HEK293 (cell line): Measurements from ENCODE around the gene C16orf92.

Source experiments
- ATF2 ChIP-seq: fragments of 450-650 bp; formaldehyde crosslinking; IDR thresholded peaks from 2 replicates; pipeline ENCODE4 v1.5.1; 2016; ENCODE audit warnings: missing biosample characterization, missing genetic modification characterization, low read depth
- FEZF1 ChIP-seq: fragments of 450-650 bp; formaldehyde crosslinking; IDR thresholded peaks from 2 replicates; pipeline ENCODE4 v1.5.1; 2016; ENCODE audit warnings: missing biosample characterization, missing genetic modification characterization
- HIC1 ChIP-seq: fragments of 450-650 bp; formaldehyde crosslinking; IDR thresholded peaks from 2 replicates; pipeline ENCODE4 v1.5.1; 2016; ENCODE audit warnings: missing biosample characterization, missing genetic modification characterization
- HOXD13 ChIP-seq: sonication (generic); formaldehyde crosslinking; IDR thresholded peaks from 2 replicates; pipeline ENCODE4 v1.8.0; 2022; ENCODE audit warnings: missing genetic modification reagents, borderline replicate concordance
- SETDB1 ChIP-seq: IDR thresholded peaks from one replicate; pipeline ENCODE4 v1.6.1; 2017; ENCODE audit warnings: mild to moderate bottlenecking, low read length, moderate library complexity, mixed read lengths; ENCODE audit not compliant: insufficient read length
- WT1 ChIP-seq: fragments of 450-650 bp; formaldehyde crosslinking; IDR thresholded peaks from 2 replicates; pipeline ENCODE4 v1.5.1; 2016; ENCODE audit warnings: missing biosample characterization, missing genetic modification characterization
- ZBTB48 ChIP-seq: fragments of 450-650 bp; formaldehyde crosslinking; IDR thresholded peaks from 2 replicates; pipeline ENCODE4 v1.5.1; 2016; ENCODE audit warnings: missing biosample characterization, missing genetic modification characterization
- ZBTB49 ChIP-seq: fragments of 450-650 bp; formaldehyde crosslinking; IDR thresholded peaks from 2 replicates; pipeline ENCODE4 v1.5.1; 2016; ENCODE audit warnings: missing biosample characterization, missing genetic modification characterization, low read depth
- ZBTB7A ChIP-seq: fragments of 450-650 bp; formaldehyde crosslinking; IDR thresholded peaks from 2 replicates; pipeline ENCODE4 v1.5.1; 2016; ENCODE audit warnings: low read depth, missing biosample characterization, missing genetic modification characterization
- ZNF133 ChIP-seq: fragments of 450-650 bp; formaldehyde crosslinking; IDR thresholded peaks from 2 replicates; pipeline ENCODE4 v1.5.1; 2016; ENCODE audit warnings: missing biosample characterization, missing genetic modification characterization
- ZNF16 ChIP-seq: fragments of 450-650 bp; formaldehyde crosslinking; IDR thresholded peaks from 2 replicates; pipeline ENCODE4 v1.5.1; 2016; ENCODE audit warnings: low read depth, missing biosample characterization, missing genetic modification characterization
- ZNF223 ChIP-seq: fragments of 450-650 bp; formaldehyde crosslinking; IDR thresholded peaks from 2 replicates; pipeline ENCODE4 v1.5.1; 2016; ENCODE audit warnings: missing biosample characterization, missing genetic modification characterization
- ZNF416 ChIP-seq: fragments of 450-650 bp; formaldehyde crosslinking; IDR thresholded peaks from 2 replicates; pipeline ENCODE4 v1.5.1; 2016; ENCODE audit warnings: missing biosample characterization, missing genetic modification characterization
- ZNF488 ChIP-seq: fragments of 450-650 bp; formaldehyde crosslinking; IDR thresholded peaks from 2 replicates; pipeline ENCODE4 v1.5.1; 2016; ENCODE audit warnings: missing biosample characterization, missing genetic modification characterization
- ZNF544 ChIP-seq: fragments of 450-650 bp; formaldehyde crosslinking; IDR thresholded peaks from 2 replicates; pipeline ENCODE4 v1.5.0; 2017; ENCODE audit warnings: missing biosample characterization, missing genetic modification characterization
- ZNF585B ChIP-seq: fragments of 450-650 bp; formaldehyde crosslinking; IDR thresholded peaks from 2 replicates; pipeline ENCODE4 v1.5.1; 2016; ENCODE audit warnings: missing biosample characterization, missing genetic modification characterization
- ZNF701 ChIP-seq: fragments of 450-650 bp; formaldehyde crosslinking; IDR thresholded peaks from 2 replicates; pipeline ENCODE4 v1.5.1; 2016; ENCODE audit warnings: missing biosample characterization, missing genetic modification characterization
- ZNF843 ChIP-seq: fragments of 450-650 bp; formaldehyde crosslinking; IDR thresholded peaks from 2 replicates; pipeline ENCODE4 v1.5.1; 2016; ENCODE audit warnings: missing biosample characterization, missing genetic modification characterization
- ZSCAN4 ChIP-seq: fragments of 450-650 bp; formaldehyde crosslinking; IDR thresholded peaks from 2 replicates; pipeline ENCODE4 v1.5.1; 2017; ENCODE audit warnings: missing biosample characterization, missing genetic modification characterization
- TF ChIP-seq, protein P1 (sequence below): fragments of 450-650 bp; formaldehyde crosslinking; IDR thresholded peaks from 2 replicates; pipeline ENCODE4 v1.5.1; 2017; ENCODE audit warnings: missing biosample characterization, missing genetic modification characterization
- TF ChIP-seq, protein P2 (sequence below): fragments of 450-650 bp; IDR thresholded peaks from 2 replicates; pipeline ENCODE4 v1.5.1; 2018; ENCODE audit warnings: missing biosample characterization, mild to moderate bottlenecking, missing genetic modification characterization
- TF ChIP-seq, protein P3 (sequence below): fragments of 450-650 bp; formaldehyde crosslinking; IDR thresholded peaks from 2 replicates; pipeline ENCODE4 v1.5.1; 2016; ENCODE audit warnings: missing biosample characterization, missing genetic modification characterization, borderline replicate concordance
- TF ChIP-seq, protein P4 (sequence below): fragments of 450-650 bp; formaldehyde crosslinking; IDR thresholded peaks from 2 replicates; pipeline ENCODE4; 2016; ENCODE audit warnings: missing biosample characterization, missing genetic modification characterization

Gene C16orf92

DNA sequence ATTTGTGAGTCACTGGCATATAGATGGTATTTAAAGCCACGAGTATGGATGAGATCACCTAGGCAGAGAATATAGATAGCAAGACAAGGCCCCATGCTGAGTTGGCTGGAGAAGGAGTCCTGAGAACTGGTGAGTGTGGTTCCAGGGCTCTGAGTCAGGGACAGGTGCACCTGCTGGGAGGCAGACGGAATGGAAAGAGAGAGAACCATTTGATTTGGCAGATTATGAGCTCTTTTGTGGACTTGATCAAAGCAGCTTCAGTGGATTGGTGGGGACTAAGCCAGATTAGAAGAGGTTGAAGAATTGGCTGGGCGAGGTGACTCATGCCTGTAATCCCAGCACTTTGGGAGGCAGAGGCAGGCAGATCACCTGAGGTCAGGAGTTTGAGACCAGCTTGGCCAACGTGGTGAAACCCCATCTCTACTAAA is 4.3 kb upstream of the C16orf92 start (continued):
- TF ChIP-seq, protein P1, sequence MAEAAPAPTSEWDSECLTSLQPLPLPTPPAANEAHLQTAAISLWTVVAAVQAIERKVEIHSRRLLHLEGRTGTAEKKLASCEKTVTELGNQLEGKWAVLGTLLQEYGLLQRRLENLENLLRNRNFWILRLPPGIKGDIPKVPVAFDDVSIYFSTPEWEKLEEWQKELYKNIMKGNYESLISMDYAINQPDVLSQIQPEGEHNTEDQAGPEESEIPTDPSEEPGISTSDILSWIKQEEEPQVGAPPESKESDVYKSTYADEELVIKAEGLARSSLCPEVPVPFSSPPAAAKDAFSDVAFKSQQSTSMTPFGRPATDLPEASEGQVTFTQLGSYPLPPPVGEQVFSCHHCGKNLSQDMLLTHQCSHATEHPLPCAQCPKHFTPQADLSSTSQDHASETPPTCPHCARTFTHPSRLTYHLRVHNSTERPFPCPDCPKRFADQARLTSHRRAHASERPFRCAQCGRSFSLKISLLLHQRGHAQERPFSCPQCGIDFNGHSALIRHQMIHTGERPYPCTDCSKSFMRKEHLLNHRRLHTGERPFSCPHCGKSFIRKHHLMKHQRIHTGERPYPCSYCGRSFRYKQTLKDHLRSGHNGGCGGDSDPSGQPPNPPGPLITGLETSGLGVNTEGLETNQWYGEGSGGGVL (tag by site-specific recombination): peak; percentile 90
- no peak for TF ChIP-seq HIC1 (tag by site-specific recombination)
- no peak for TF ChIP-seq WT1 (tag by site-specific recombination)
- TF ChIP-seq ZNF544 (tag by site-specific recombination): no peak
- no peak for TF ChIP-seq HOXD13
- TF ChIP-seq, protein P2, sequence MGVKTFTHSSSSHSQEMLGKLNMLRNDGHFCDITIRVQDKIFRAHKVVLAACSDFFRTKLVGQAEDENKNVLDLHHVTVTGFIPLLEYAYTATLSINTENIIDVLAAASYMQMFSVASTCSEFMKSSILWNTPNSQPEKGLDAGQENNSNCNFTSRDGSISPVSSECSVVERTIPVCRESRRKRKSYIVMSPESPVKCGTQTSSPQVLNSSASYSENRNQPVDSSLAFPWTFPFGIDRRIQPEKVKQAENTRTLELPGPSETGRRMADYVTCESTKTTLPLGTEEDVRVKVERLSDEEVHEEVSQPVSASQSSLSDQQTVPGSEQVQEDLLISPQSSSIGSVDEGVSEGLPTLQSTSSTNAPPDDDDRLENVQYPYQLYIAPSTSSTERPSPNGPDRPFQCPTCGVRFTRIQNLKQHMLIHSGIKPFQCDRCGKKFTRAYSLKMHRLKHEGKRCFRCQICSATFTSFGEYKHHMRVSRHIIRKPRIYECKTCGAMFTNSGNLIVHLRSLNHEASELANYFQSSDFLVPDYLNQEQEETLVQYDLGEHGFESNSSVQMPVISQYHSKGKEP (tag by site-specific recombination): no peak
- TF ChIP-seq ZNF16 (tag by site-specific recombination): no peak
- no peak for TF ChIP-seq SETDB1
- TF ChIP-seq ZBTB7A: peak; percentile 64; the same call in 1 of the 2 replicates
- no peak for TF ChIP-seq ZBTB49 (tag by site-specific recombination)
- no peak for TF ChIP-seq ZNF701 (tag by site-specific recombination)
- TF ChIP-seq ZNF488: no peak
- TF ChIP-seq ATF2 (tag by site-specific recombination): no peak
- peak; percentile 32; the same call in 1 of the 2 replicates for TF ChIP-seq ZBTB48
- no peak for TF ChIP-seq ZNF585B
- TF ChIP-seq ZSCAN4 (tag by site-specific recombination): no peak
- TF ChIP-seq, protein P3, sequence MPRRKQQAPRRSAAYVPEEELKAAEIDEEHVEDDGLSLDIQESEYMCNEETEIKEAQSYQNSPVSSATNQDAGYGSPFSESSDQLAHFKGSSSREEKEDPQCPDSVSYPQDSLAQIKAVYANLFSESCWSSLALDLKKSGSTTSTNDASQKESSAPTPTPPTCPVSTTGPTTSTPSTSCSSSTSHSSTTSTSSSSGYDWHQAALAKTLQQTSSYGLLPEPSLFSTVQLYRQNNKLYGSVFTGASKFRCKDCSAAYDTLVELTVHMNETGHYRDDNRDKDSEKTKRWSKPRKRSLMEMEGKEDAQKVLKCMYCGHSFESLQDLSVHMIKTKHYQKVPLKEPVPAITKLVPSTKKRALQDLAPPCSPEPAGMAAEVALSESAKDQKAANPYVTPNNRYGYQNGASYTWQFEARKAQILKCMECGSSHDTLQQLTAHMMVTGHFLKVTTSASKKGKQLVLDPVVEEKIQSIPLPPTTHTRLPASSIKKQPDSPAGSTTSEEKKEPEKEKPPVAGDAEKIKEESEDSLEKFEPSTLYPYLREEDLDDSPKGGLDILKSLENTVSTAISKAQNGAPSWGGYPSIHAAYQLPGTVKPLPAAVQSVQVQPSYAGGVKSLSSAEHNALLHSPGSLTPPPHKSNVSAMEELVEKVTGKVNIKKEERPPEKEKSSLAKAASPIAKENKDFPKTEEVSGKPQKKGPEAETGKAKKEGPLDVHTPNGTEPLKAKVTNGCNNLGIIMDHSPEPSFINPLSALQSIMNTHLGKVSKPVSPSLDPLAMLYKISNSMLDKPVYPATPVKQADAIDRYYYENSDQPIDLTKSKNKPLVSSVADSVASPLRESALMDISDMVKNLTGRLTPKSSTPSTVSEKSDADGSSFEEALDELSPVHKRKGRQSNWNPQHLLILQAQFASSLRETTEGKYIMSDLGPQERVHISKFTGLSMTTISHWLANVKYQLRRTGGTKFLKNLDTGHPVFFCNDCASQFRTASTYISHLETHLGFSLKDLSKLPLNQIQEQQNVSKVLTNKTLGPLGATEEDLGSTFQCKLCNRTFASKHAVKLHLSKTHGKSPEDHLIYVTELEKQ (tag by site-specific recombination): peak; percentile 66; the same call in 1 of the 2 replicates
- TF ChIP-seq ZNF843 (tag by site-specific recombination): peak; percentile 39; the same call in 1 of the 2 replicates
- TF ChIP-seq ZNF133 (tag by site-specific recombination): no peak
- TF ChIP-seq ZNF223 (tag by site-specific recombination): no peak
- no peak for TF ChIP-seq ZNF416
- TF ChIP-seq FEZF1 (tag by site-specific recombination): no peak
- TF ChIP-seq, protein P4, sequence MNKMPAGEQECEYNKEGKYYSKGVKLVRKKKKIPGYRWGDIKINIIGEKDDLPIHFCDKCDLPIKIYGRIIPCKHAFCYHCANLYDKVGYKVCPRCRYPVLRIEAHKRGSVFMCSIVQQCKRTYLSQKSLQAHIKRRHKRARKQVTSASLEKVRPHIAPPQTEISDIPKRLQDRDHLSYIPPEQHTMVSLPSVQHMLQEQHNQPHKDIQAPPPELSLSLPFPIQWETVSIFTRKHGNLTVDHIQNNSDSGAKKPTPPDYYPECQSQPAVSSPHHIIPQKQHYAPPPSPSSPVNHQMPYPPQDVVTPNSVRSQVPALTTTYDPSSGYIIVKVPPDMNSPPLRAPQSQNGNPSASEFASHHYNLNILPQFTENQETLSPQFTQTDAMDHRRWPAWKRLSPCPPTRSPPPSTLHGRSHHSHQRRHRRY (tag by site-specific recombination): no peak
